Mucosa of descending colon (tissue), 3 donors: ENCODE measurements around the gene ATP8B4. TPM values are rescaled to one million over a fixed set of nuclear protein-coding genes. Genes with fewer than 3 reads are reported as not detected.

Experiments
- ATAC-seq: fragments of 200-7000 bp; cut with Tn5 transposase; one replicate; pipeline ENCODE4 v1.9.1; 2020; ENCODE audit warnings: mild to moderate bottlenecking, moderate library complexity
- DNase-seq, 3 donors: peaks; one replicate each; pipeline ENCODE4 v3.0.0-alpha.2; 2020
- H3K36me3 ChIP-seq: fragments of 200-600 bp; one replicate; pipeline ENCODE4 v1.8.0; 2021; ENCODE audit warnings: low read depth, mild to moderate bottlenecking
- H3K4me1 ChIP-seq: fragments of 200-600 bp; one replicate; pipeline ENCODE4 v1.8.0; 2021; ENCODE audit warnings: low read depth, mild to moderate bottlenecking
- H3K4me3 ChIP-seq: fragments of 200-600 bp; one replicate; pipeline ENCODE4 v1.8.0; 2021; ENCODE audit warnings: mild to moderate bottlenecking
- H3K9me3 ChIP-seq: fragments of 200-600 bp; one replicate; pipeline ENCODE4 v1.8.0; 2021; ENCODE audit warnings: mild to moderate bottlenecking
- CTCF ChIP-seq: fragments of 200-600 bp; IDR thresholded peaks from one replicate; pipeline ENCODE4 v1.8.0; 2022; ENCODE audit warnings: antibody characterized with exemption, mild to moderate bottlenecking
- intact Hi-C, 2 donors: fragments of 100-400 bp; cut with DNase I in 1 of 2; cut with micrococcal nuclease in 1 of 2; formaldehyde crosslinking; loops; one replicate each; pipeline versions ENCODE4 v1.11.0 to v1.11.1; 2022; cut with DNase I, micrococcal nuclease
- total RNA-seq, 3 donors: library from RNA; stranded (reverse); fragmentation: NEBNext Ultra II Directional in 2 of 3; extraction: Animal tissue kit (Norgen Biotek cat#: 25700) in 2 of 3; gene quantifications; one replicate each; pipeline versions ENCODE4 v1.2.1 to v1.2.4, GENCODE V29; 2021 to 2023
- donor health status: DM: no; HTN: no; CAD: no; lungs with moderate emphysema.
- donor health status: DM: no; HTN: no; CAD: no.
- donor health status: DM: no; HTN: yes; CAD: no.

The ATP8B4 gene
- total RNA-seq, 3 donors from 2014 or later = 4.7 to 8.9 (median 7.4) TPM

- ATAC-seq (peak; percentile 36), DNase-seq (no peak)
- intact Hi-C loops = no loop called here
- no peaks in the 10 kb centered on the region for H3K4me1 ChIP-seq
- no peak overlapping the region for H3K4me3 ChIP-seq
- H3K36me3 ChIP-seq = no peaks in the 10 kb centered on the region
- H3K9me3 ChIP-seq = no peaks in the 10 kb centered on the region
- TF ChIP-seq CTCF = no peak
Observed at GRCh38 chr15:49813625-49814024, 305.4 kb downstream of the ATP8B4 start.

GRCh38 chr15:49810720-49811119 lies 308.3 kb downstream of the ATP8B4 start:
- no peak for ATAC-seq
- intact Hi-C loops = no loop called here
- no peak for TF ChIP-seq CTCF
- H3K4me3 ChIP-seq = no peak overlapping the region
- no peaks in the 10 kb centered on the region for H3K4me1 ChIP-seq
- H3K9me3 ChIP-seq = no peaks in the 10 kb centered on the region
- H3K36me3 ChIP-seq = no peaks in the 10 kb centered on the region
- DNase-seq = no peak

GRCh38 chr15:49809894-49810609 lies 309.0 kb downstream of the ATP8B4 start:
- intact Hi-C loops = no loop called here
- ATAC-seq = no peak
- H3K4me3 ChIP-seq = no peak overlapping the region
- no peak for DNase-seq
- no peak for TF ChIP-seq CTCF
- H3K36me3 ChIP-seq = no peaks in the 10 kb centered on the region
- H3K4me1 ChIP-seq = no peaks in the 10 kb centered on the region
- H3K9me3 ChIP-seq = no peaks in the 10 kb centered on the region

GRCh38 chr15:49808341-49808740 lies 310.7 kb downstream of the ATP8B4 start:
- intact Hi-C loops = no loop called here
- ATAC-seq (no peak), DNase-seq (no peak)
- Histone ChIP-seq H3K9me3 (no peaks in the 10 kb centered on the region), H3K4me3 (no peak overlapping the region), H3K4me1 (no peaks in the 10 kb centered on the region), H3K36me3 (no peaks in the 10 kb centered on the region)
- no peak for TF ChIP-seq CTCF

Other genes starting within 250 kb of the ATP8B4 start
- 10 to 100 TPM; 14.8 to 27.9 (median 27.8) TPM for gene SLC27A2, start 63.0 kb upstream of the ATP8B4 start, total RNA-seq
- 1 to 10 TPM in 2 of 3 donors, under 1 TPM in 1; 0.52 to 5.0 (median 4.9) TPM for gene HDC, start 146.5 kb upstream of the ATP8B4 start, total RNA-seq
- 10 to 100 TPM in 2 of 3 donors, 1 to 10 TPM in 1; 10.0 to 15.6 (median 12.3) TPM for gene GABPB1, start 236.0 kb upstream of the ATP8B4 start, total RNA-seq